SH-SY5Y (cell line): ENCODE results near the gene TNIP3.

Experiments
- GATA2 ChIP-seq: IDR thresholded peaks from 2 replicates; pipeline ENCODE4 v1.6.1; 2011; ENCODE audit warnings: mild to moderate bottlenecking, low read depth, low read length
- GATA3 ChIP-seq: IDR thresholded peaks from 2 replicates; pipeline ENCODE4 v1.6.1; 2011; ENCODE audit warnings: low read depth, mild to moderate bottlenecking, low read length, moderate library complexity

TNIP3 gene

GRCh38 chr4:121154103-121154515 is 10.0 kb downstream of the TNIP3 start:
- TF ChIP-seq GATA3 = no peak
- no peak for TF ChIP-seq GATA2

GRCh38 chr4:121151942-121152341 is 12.2 kb downstream of the TNIP3 start:
- TF ChIP-seq GATA3 (no peak), GATA2 (no peak)

- TF ChIP-seq GATA2 (no peak), GATA3 (no peak)
Measured at GRCh38 chr4:121150486-121150885, 13.6 kb downstream of the TNIP3 start.

- TF ChIP-seq GATA3 (no peak), GATA2 (no peak)
Measured at GRCh38 chr4:121150003-121150402, 14.1 kb downstream of the TNIP3 start.

- TF ChIP-seq GATA2 = no peak
- no peak for TF ChIP-seq GATA3
Measured at GRCh38 chr4:121148621-121149020, 15.5 kb downstream of the TNIP3 start.

GRCh38 chr4:121148000-121148399 is 16.1 kb downstream of the TNIP3 start:
- TF ChIP-seq GATA3 (no peak), GATA2 (no peak)

- TF ChIP-seq GATA2 (no peak), GATA3 (no peak)
Measured at GRCh38 chr4:121146530-121146929, 17.6 kb downstream of the TNIP3 start.

GRCh38 chr4:121145430-121145829 is 18.7 kb downstream of the TNIP3 start:
- TF ChIP-seq GATA2 = no peak
- no peak for TF ChIP-seq GATA3

GRCh38 chr4:121144021-121144420 is 20.1 kb downstream of the TNIP3 start:
- TF ChIP-seq GATA2 = no peak
- TF ChIP-seq GATA3 = no peak

GRCh38 chr4:121143131-121143530 is 21.0 kb downstream of the TNIP3 start:
- TF ChIP-seq GATA3 (no peak), GATA2 (no peak)

GRCh38 chr4:121140716-121141460 is 23.2 kb downstream of the TNIP3 start:
- TF ChIP-seq GATA2 (no peak), GATA3 (no peak)

- TF ChIP-seq GATA2 = no peak
- TF ChIP-seq GATA3 = no peak
Measured at GRCh38 chr4:121139533-121140222, 24.4 kb downstream of the TNIP3 start.

GRCh38 chr4:121138039-121138825 is 25.9 kb downstream of the TNIP3 start:
- TF ChIP-seq GATA3 (no peak), GATA2 (no peak)

- TF ChIP-seq GATA3 (no peak), GATA2 (no peak)
Measured at GRCh38 chr4:121130326-121130660, 33.8 kb downstream of the TNIP3 start.
